ENCODE data around the gene FCRL1.

FCRL1 gene

GRCh38 chr1:157784801-157785200 lies 35.1 kb downstream of the FCRL1 start:
- no peak overlapping the region for H3K4me3 ChIP-seq (ENCODE audit: control insufficient read depth, low read depth, low read length)
- no peak for DNase-seq (ENCODE audit: low read depth)
- no peak for TF ChIP-seq CTCF (IDR thresholded peaks at IDR 0.05; ENCODE audit: control insufficient read depth, insufficient read depth, low read depth, low read length, missing control alignments)

GRCh38 chr1:157782931-157783330 lies 37.0 kb downstream of the FCRL1 start:
- no peak for DNase-seq (ENCODE audit: low read depth)
- H3K4me3 ChIP-seq (ENCODE audit: control insufficient read depth, low read depth, low read length) = no peak overlapping the region
- no peak for TF ChIP-seq CTCF (IDR thresholded peaks at IDR 0.05; ENCODE audit: control insufficient read depth, insufficient read depth, low read depth, low read length, missing control alignments)

- TF ChIP-seq CTCF (IDR thresholded peaks at IDR 0.05; ENCODE audit: control insufficient read depth, insufficient read depth, low read depth, low read length, missing control alignments) = no peak
- H3K4me3 ChIP-seq (ENCODE audit: control insufficient read depth, low read depth, low read length) = no peak overlapping the region
- no peak for DNase-seq (ENCODE audit: low read depth)
Measured at GRCh38 chr1:157781048-157781447, 38.9 kb downstream of the FCRL1 start.

- DNase-seq (ENCODE audit: low read depth) = no peak
- TF ChIP-seq CTCF (IDR thresholded peaks at IDR 0.05; ENCODE audit: control insufficient read depth, insufficient read depth, low read depth, low read length, missing control alignments) = no peak
- H3K4me3 ChIP-seq (ENCODE audit: control insufficient read depth, low read depth, low read length) = no peak within 1 kb of the TSS
Measured at GRCh38 chr1:157776971-157777391, 42.9 kb downstream of the FCRL1 start, which contains the start of gene FCRL2. Gene FCRL2 (minus strand): TSS chr1:157777132. CDS start chr1:157777073, 59 bp downstream.

GRCh38 chr1:157775101-157775870 lies 44.6 kb downstream of the FCRL1 start:
- no peak for DNase-seq (ENCODE audit: low read depth)
- TF ChIP-seq CTCF (IDR thresholded peaks at IDR 0.05; ENCODE audit: control insufficient read depth, insufficient read depth, low read depth, low read length, missing control alignments) = no peak

GRCh38 chr1:157774412-157774811 lies 45.5 kb downstream of the FCRL1 start:
- no peak overlapping the region for H3K4me3 ChIP-seq (ENCODE audit: control insufficient read depth, low read depth, low read length)
- no peak for DNase-seq (ENCODE audit: low read depth)
- TF ChIP-seq CTCF (IDR thresholded peaks at IDR 0.05; ENCODE audit: control insufficient read depth, insufficient read depth, low read depth, low read length, missing control alignments) = no peak

More at GRCh38 chr1:157775101-157775870, 44.6 kb downstream of the FCRL1 start:
- H3K4me3 ChIP-seq (ENCODE audit: control insufficient read depth, low read depth, low read length) = no peak overlapping the region
